Regular cardiac myocyte (primary cell): ENCODE results near the gene ZNF207. TPM values are rescaled to one million over a fixed set of nuclear protein-coding genes. Genes with fewer than 3 reads are reported as not detected.

Experiments
- total RNA-seq: library from RNA; depleted of rRNA; stranded (reverse); fragments of >200 nt; gene quantifications from 2 replicates; pipeline ENCODE4 v1.2.3, GENCODE V29; 2014

Gene ZNF207
- total RNA-seq: 76.7 and 86.3 TPM in 2 replicates

DNA sequence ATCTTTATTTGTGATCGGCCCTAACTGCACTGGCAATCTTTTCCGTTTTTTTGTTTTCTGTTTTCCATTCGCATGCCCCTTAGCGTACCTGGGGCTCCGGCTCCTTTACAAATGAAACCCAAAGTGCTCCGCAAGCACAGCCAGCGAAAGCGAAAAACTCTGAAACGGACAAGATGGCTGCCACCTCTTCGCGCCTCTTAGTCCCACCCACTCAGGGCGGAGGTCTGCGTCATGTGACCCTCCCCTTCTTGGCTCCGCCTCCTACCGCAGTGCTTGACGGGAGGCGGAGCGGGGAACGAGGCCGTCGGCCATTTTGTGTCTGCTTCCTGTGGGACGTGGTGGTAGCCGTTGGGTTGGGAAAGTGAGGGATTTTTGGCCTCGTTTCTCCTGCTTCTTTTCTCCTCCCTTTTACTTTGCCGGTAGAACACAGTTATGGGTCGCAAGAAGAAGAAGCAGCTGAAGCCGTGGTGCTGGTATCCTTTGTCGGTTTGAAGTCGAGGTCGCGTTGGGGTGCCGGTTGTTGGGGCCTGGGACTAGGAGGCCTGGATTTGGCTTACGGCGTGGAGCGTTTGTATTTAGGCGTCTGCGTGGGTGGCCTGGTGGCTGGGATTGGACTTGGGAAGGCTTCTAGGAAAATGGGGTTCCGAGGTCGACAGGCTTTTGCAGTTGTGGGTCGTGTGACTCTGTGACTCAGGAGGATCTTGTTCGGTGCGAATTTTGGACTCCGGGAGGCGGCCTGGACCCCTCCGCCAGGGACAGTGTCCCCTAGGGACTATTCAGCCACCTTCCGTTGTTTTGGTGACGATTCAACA, at the start of gene ZNF207:
Gene ZNF207, plus strand, starts transcription at position 304 of the 812 bp plus-strand sequence. Its CDS starts 129 bp downstream, at position 433.

DNA sequence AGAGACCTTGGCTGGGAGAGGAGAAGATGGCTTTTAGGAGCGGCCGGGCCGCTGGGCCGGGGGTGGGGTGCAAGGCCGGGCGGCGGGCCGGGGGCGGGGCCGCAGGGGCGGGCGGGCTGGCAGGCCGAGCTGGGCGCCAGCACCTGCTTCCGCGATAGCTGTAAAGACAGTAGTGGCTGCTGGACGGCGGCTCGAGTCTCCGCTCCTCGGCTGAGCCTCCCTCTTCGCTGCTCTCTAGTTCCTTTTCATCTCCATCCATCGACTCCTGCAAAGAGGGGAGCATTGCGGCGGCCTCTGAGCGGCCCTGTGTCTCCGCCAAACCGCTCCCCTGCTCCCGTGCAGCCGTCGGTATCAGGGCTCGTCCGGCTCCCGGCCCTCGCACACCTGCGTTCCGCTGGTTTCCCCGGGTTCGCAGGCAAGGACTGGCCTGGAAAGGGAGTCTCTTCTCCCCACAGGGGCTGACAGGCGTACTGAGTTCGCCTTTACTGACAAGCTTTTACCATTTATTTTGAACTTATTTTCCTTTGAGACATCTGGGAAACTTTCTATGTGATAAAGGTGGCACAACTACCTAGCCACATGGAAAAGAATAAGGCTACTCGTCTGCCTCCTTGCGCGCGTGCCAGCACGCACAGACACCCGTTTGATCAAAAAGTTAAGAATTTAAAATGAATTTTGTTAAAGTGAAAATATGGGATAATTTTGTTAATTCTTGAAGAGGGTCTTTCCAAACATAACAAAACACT, 7.9 kb upstream of the ZNF207 start, which contains the start of gene C17orf75:
Gene C17orf75, minus strand, starts transcription at position 317 of the 746 bp plus-strand sequence. Its CDS starts 34 bp downstream, at position 283.

Other genes starting within 250 kb of the ZNF207 start
- gene RHOT1, start 207.7 kb upstream of the ZNF207 start, total RNA-seq: 43.1 and 55.8 TPM in 2 replicates
- under 0.01 TPM in 1 of 2 replicates, not detected in the other for gene RHBDL3, start 84.3 kb upstream of the ZNF207 start, total RNA-seq
- gene C17orf75, start 8.0 kb upstream of the ZNF207 start, total RNA-seq: 15.9 and 19.2 TPM in 2 replicates
- 73.9 and 137 TPM in 2 replicates for gene PSMD11, start 94.4 kb downstream of the ZNF207 start, total RNA-seq
- gene CDK5R1, start 136.8 kb downstream of the ZNF207 start, total RNA-seq: 0.56 and 2.1 TPM in 2 replicates